Measurements from ENCODE around the gene EFS.
A peak's percentile ranks its signal among the peaks of the same experiment; 100 is the strongest.

The EFS gene

DNA sequence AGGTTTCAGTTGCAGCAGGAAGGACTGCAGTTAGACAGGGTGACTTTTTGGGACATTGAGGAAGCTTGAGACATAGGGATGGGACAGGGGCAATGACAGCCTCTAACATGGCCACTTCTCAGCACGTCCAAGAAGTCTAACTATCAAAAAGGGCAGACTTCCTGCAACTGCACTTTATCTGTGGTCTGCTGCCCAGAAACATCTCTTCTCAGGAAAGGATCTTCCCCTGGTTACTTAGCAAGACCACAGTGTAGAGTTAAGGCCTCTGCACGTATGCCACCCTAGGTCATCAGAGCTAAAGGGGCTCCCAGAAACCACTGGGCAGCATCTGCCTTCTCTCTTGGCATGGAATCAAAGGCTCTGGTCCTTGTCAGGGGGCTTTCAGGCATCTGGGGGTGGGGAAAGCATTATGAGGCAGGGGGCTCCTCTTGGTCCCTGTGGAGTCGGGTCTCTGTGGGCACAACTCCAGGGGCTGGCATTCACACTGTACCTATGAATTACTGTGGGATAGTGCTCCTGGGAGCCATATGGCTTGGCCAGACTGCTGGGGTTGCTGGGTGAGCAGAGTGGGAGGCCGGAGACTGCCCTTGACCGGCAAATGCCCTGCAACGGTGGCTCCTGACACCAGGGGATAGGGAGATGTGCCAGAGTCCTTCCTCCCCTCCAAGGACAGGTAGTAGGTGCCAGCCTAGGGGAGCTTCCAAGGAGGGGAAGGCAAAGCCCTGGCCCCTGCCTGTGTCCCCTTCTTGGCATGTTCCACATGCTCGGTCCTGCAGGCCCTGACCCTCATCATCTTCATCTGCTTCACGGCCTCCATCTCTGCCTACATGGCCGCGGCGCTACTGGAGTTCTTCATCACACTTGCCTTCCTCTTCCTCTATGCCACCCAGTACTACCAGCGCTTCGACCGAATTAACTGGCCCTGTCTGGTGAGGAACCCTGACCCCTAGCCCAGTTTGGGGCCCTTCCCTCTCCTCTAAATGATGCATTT lies 12.9 kb upstream of the EFS start:
- Mint-ChIP-seq H3K27ac (no peak overlapping the region), H3K27me3 (no peaks in the 10 kb centered on the region), H3K9me3 (no peaks in the 10 kb centered on the region), H3K4me3 (no peak overlapping the region), H3K4me1 (no peaks in the 10 kb centered on the region), H3K36me3 (ENCODE audit: low read depth) (no peaks in the 10 kb centered on the region)
- ATAC-seq (no peak), DNase-seq (no peak)

DNA sequence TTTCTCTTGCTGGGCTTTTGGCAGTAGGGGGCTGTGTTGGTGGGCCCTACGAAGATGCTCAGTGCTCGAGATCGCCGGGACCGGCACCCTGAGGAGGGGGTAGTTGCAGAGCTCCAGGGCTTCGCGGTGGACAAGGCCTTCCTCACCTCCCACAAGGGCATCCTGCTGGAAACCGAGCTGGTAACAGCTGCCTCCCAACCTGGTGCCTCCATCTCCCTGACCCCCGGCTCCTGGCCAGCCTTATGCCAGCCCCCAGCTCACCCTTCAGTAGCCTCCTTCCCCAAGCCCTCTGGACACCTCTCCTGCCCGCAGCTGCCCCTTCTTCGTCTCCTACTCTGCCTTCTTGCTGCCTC lies 12.2 kb upstream of the EFS start:
- Mint-ChIP-seq H3K4me3 (no peak overlapping the region), H3K4me1 (no peaks in the 10 kb centered on the region), H3K27me3 (no peaks in the 10 kb centered on the region), H3K36me3 (ENCODE audit: low read depth) (no peaks in the 10 kb centered on the region), H3K9me3 (no peaks in the 10 kb centered on the region), H3K27ac (no peak overlapping the region)
- no peak for DNase-seq
- ATAC-seq, result no peak

GRCh38 chr14:23376482-23377197 lies 11.7 kb upstream of the EFS start, which contains the start of gene CMTM5:
TSS of gene CMTM5 (plus strand) at chr14:23377046. CDS start at chr14:23377252, 206 bp downstream.
- no peak for DNase-seq
- Mint-ChIP-seq H3K27ac (no peak within 1 kb of the TSS), H3K4me3 (no peak within 1 kb of the TSS), H3K27me3 (no peaks in the 10 kb centered on the region), H3K4me1 (no peaks in the 10 kb centered on the region), H3K36me3 (ENCODE audit: low read depth) (no peaks in the 10 kb centered on the region), H3K9me3 (no peaks in the 10 kb centered on the region)
- ATAC-seq, result no peak

DNA sequence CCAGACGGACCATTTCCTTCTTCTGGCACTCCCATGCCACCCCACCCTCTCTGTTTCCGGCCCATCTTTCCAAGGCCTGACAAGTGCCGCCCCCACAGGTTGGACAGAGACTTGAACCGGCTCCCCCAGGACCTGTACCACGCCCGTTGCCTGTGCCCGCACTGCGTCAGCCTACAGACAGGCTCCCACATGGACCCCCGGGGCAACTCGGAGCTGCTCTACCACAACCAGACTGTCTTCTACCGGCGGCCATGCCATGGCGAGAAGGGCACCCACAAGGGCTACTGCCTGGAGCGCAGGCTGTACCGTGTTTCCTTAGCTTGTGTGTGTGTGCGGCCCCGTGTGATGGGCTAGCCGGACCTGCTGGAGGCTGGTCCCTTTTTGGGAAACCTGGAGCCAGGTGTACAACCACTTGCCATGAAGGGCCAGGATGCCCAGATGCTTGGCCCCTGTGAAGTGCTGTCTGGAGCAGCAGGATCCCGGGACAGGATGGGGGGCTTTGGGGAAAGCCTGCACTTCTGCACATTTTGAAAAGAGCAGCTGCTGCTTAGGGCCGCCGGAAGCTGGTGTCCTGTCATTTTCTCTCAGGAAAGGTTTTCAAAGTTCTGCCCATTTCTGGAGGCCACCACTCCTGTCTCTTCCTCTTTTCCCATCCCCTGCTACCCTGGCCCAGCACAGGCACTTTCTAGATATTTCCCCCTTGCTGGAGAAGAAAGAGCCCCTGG lies 10.7 kb upstream of the EFS start:
- Mint-ChIP-seq H3K4me3 (no peak overlapping the region), H3K27me3 (no peaks in the 10 kb centered on the region), H3K27ac (no peak overlapping the region), H3K4me1 (no peaks in the 10 kb centered on the region), H3K36me3 (ENCODE audit: low read depth) (no peaks in the 10 kb centered on the region), H3K9me3 (no peaks in the 10 kb centered on the region)
- no peak for ATAC-seq
- DNase-seq, result no peak

DNA sequence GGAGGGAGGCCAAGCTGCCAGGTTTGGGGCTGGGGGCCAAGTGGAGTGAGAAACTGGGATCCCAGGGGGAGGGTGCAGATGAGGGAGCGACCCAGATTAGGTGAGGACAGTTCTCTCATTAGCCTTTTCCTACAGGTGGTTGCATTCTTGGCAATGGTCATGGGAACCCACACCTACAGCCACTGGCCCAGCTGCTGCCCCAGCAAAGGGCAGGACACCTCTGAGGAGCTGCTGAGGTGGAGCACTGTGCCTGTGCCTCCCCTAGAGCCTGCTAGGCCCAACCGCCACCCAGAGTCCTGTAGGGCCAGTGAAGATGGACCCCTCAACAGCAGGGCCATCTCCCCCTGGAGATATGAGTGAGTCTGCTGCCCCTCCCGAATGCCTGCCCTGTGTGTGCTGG lies 8.1 kb upstream of the EFS start:
- ATAC-seq (no peak), DNase-seq (no peak)
- no peaks in the 10 kb centered on the region for H3K36me3 Mint-ChIP-seq (ENCODE audit: low read depth)
- no peak overlapping the region for H3K4me3 Mint-ChIP-seq
- peaks cover 2% of the 10 kb centered on the region for H3K27me3 Mint-ChIP-seq
- no peaks in the 10 kb centered on the region for H3K4me1 Mint-ChIP-seq
- H3K9me3 Mint-ChIP-seq, result no peaks in the 10 kb centered on the region
- H3K27ac Mint-ChIP-seq, result no peak overlapping the region

DNA sequence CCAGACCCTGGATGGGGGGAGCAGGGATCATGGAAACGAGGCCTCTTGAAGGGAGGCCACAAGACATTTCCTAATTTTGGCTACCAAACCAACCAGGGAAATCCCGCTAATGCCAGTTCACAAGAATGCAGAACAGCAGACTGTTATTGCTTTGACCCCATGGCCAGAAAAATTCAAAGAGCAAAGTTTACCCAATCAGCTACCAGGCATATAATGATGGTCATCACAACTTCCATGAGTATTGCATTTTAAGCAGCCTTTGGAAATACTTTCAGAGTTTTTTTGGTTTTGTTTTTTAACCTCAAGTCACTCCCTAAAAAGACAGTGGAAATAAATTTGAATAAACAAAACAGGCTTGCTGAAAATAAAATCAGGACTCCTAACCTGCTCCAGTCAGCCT lies 7.5 kb upstream of the EFS start, which contains the start of gene IL25:
Gene IL25, plus strand, starts transcription at position 301 of the 400 bp plus-strand sequence.
- Mint-ChIP-seq H3K4me1 (no peaks in the 10 kb centered on the region), H3K36me3 (ENCODE audit: low read depth) (no peaks in the 10 kb centered on the region), H3K9me3 (no peaks in the 10 kb centered on the region), H3K27ac (no peak within 1 kb of the TSS), H3K4me3 (no peak within 1 kb of the TSS), H3K27me3 (peaks cover 4% of the 10 kb centered on the region)
- DNase-seq, result no peak
- ATAC-seq, result no peak

DNA sequence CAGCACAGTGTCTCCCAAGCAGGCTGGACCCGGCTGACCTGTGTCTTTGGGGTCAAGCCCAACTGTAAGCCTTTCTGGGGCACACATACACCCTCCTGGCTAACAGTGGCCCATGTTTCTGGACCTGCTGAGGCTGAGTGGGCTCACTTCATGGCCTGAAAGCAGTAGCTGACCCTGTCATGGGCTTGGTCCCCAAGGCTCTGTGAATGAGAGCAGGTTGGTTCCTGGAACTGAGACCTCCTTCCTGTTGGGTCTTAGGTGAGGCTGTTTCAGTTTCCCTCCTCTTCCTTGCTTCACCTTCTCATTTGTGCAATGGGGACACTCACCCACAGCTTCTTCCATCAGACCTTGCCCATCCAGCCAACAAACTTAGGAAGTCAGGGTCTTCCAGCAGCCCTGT lies 6.9 kb upstream of the EFS start:
- H3K27me3 Mint-ChIP-seq, result peaks cover 10% of the 10 kb centered on the region
- H3K4me3 Mint-ChIP-seq, result no peak overlapping the region
- no peaks in the 10 kb centered on the region for H3K36me3 Mint-ChIP-seq (ENCODE audit: low read depth)
- no peak overlapping the region for H3K27ac Mint-ChIP-seq
- DNase-seq, result no peak
- H3K4me1 Mint-ChIP-seq, result no peaks in the 10 kb centered on the region
- H3K9me3 Mint-ChIP-seq, result no peaks in the 10 kb centered on the region
- ATAC-seq, result no peak

DNA sequence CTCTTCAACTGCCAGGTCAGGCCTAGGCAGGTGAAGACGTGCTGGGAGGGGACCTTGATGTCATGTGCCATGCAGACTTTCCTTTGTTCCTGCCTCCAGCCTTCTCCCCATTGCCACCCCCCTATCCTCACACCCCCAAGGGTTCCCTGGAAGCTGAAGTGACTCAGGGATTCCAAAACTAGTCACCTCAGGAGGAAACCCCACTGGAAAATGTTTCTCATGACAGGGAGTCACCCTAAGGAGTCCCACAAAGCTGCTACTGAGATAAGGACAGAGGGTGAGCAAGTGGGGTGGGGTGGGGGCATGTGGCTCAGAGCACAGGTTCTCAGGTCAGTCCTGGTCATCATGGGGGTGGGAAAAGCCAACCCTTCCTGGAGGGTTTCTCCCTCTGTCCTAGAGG lies 5.2 kb upstream of the EFS start:
- Mint-ChIP-seq H3K27me3 (peaks cover 15% of the 10 kb centered on the region), H3K27ac (no peak overlapping the region), H3K4me3 (no peak overlapping the region), H3K36me3 (ENCODE audit: low read depth) (no peaks in the 10 kb centered on the region), H3K9me3 (no peaks in the 10 kb centered on the region), H3K4me1 (no peaks in the 10 kb centered on the region)
- DNase-seq (no peak), ATAC-seq (peak; percentile 34)

DNA sequence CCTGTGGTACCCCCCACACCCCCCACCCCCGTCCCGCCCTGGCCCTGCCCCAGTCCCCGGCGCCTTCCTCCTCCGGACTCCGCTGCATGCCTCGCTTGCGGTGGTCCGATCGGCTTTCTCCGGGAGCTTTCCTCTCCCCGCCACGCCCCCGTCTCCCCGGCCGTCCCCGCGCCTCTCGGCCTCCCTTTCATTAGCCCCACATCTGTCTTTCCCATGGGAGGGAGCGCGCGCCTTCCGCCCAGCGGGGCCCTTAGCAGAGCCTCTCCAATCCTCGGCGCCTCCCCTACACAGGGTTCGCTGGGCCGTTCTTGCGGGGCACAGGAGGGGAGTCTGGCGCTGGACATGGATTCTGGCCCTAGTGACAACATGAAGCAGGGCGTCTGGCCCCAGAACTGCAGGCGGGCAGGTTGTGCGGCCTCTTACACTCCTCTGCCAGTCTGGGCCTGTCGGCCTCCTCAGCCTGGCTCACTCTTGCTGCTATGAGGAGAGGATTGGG lies 1.5 kb upstream of the EFS start:
- DNase-seq (no peak), ATAC-seq (no peak)
- Mint-ChIP-seq H3K4me1 (peaks cover 2% of the 10 kb centered on the region), H3K9me3 (no peaks in the 10 kb centered on the region), H3K36me3 (ENCODE audit: low read depth) (no peaks in the 10 kb centered on the region), H3K27me3 (peaks cover 28% of the 10 kb centered on the region), H3K4me3 (no peak overlapping the region), H3K27ac (no peak overlapping the region)

- DNase-seq, result no peak
- Mint-ChIP-seq H3K27ac (no peak overlapping the region), H3K9me3 (no peaks in the 10 kb centered on the region), H3K27me3 (peaks cover 28% of the 10 kb centered on the region), H3K36me3 (ENCODE audit: low read depth) (no peaks in the 10 kb centered on the region), H3K4me1 (peaks cover 2% of the 10 kb centered on the region), H3K4me3 (no peak overlapping the region)
- ATAC-seq, result no peak
Observed at GRCh38 chr14:23365732-23366425, 907 bp upstream of the EFS start.

DNA sequence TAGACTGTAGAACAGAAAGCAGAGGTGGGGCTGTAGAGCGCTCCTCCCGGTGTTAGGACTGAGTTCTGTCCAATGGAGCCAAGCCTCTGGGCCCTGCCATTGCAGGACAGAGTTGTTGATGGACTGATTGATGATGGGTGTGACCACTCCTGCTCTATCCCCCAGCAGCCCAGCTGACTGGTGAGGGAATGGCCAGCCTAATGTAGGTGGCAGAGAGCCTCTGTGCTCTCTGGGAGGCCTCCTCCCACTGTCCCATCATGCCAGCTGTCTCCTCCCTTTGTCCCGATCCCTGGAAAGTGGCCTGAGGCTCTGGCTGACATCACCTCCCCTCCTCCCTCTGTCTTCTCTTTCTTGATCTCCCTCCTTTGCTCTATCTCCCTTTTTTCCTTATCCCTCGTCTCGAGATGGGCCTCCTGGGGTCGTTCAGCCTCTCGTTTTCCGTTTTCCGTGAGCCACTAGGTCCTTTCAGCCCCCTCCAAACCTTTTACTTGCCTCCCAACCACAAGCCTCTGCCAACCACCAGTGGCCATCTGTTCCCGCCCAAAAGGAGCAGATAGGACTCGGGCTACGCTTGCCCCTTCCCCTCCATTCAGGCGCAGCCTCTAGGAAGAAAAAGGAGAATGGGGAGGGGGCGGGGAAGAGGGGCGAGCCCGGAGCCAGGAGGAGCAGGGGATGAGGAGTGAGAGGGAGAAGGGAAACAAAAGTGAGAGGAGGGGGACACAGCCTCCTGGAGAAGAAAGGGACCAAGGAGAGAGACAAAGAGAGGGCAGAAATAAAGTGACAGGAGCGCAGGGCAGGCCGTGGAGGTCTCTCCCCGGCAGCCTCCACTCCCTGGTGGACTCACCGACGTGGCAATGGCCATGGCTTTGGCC lies 572 bp downstream of the EFS start:
- no peak for DNase-seq
- Mint-ChIP-seq H3K4me3 (no peak overlapping the region), H3K4me1 (peaks cover 2% of the 10 kb centered on the region), H3K27me3 (peaks cover 28% of the 10 kb centered on the region), H3K27ac (no peak overlapping the region), H3K9me3 (no peaks in the 10 kb centered on the region), H3K36me3 (ENCODE audit: low read depth) (no peaks in the 10 kb centered on the region)
- ATAC-seq, result no peak

GRCh38 chr14:23362200-23362599 lies 2.8 kb downstream of the EFS start:
- DNase-seq (no peak), ATAC-seq (no peak)
- H3K4me3 Mint-ChIP-seq, result no peak overlapping the region
- no peaks in the 10 kb centered on the region for H3K9me3 Mint-ChIP-seq
- peaks cover 22% of the 10 kb centered on the region for H3K27me3 Mint-ChIP-seq
- no peak overlapping the region for H3K27ac Mint-ChIP-seq
- H3K4me1 Mint-ChIP-seq, result peaks cover 2% of the 10 kb centered on the region
- no peaks in the 10 kb centered on the region for H3K36me3 Mint-ChIP-seq (ENCODE audit: low read depth)

DNA sequence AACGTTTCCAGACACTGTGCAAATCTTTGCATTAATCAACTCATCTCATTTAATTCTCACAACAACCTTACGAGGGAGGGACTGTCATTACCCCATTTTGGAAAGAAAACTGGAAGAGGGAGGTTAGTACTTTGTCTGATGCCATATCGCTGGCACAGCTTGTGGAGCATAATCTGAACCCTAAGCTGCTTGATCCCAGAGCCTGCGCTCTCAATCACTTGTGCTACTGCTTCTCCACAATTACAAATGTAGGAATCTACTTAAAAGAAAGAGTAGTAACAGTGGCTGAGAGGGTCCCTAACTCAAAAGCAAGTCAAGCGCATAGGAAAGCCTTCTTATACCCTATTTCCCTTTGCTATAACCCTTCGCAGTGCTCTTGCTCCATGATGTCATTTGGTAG lies 3.2 kb downstream of the EFS start:
- H3K27me3 Mint-ChIP-seq, result peaks cover 17% of the 10 kb centered on the region
- no peaks in the 10 kb centered on the region for H3K9me3 Mint-ChIP-seq
- DNase-seq, result no peak
- ATAC-seq, result no peak
- H3K36me3 Mint-ChIP-seq (ENCODE audit: low read depth), result no peaks in the 10 kb centered on the region
- no peak overlapping the region for H3K4me3 Mint-ChIP-seq
- H3K27ac Mint-ChIP-seq, result no peak overlapping the region
- H3K4me1 Mint-ChIP-seq, result peaks cover 2% of the 10 kb centered on the region

Data from activated naive CD8-positive, alpha-beta T cell treated with anti-CD3 and anti-CD28 coated beads, Interleukin-2, amount 50 U/mL, for 24 hours (primary cell).